Bronchial epithelial cell (primary cell): ENCODE measurements around the gene TMEM131. TPM values are rescaled to one million over a fixed set of nuclear protein-coding genes. Genes with fewer than 3 reads are reported as not detected.
"Not testable (repeated sequence)": the region's sequence is repeated elsewhere in the genome, so short reads cannot be mapped to it uniquely, and the experiment has no call there.

Experiments
- DNase-seq: peaks from one replicate; pipeline ENCODE4 v3.0.0-alpha.2; 2010; ENCODE audit warnings: low read depth
- FAIRE-seq: peaks from 2 replicates; lab custom pipeline; 2011; peaks lifted over from hg19 to GRCh38; lab: Jason Lieb, UNC
- H3K27me3 ChIP-seq: 2 replicates; pipeline ENCODE4 v1.5.1; 2011; ENCODE audit warnings: low read length; ENCODE audit not compliant: control insufficient read depth, insufficient read depth
- H3K36me3 ChIP-seq: 2 replicates; pipeline ENCODE4 v1.5.1; 2011; ENCODE audit warnings: low read length; ENCODE audit not compliant: control insufficient read depth, insufficient read depth
- H3K4me3 ChIP-seq: 2 replicates; pipeline ENCODE4 v1.5.1; 2011; ENCODE audit warnings: mild to moderate bottlenecking, low read depth, low read length, control low read depth
- total RNA-seq: library from RNA; depleted of rRNA; stranded (reverse); fragments of >200 nt; gene quantifications from 2 replicates; pipeline ENCODE4 v1.2.1, GENCODE V29; 2014
- TF ChIP-seq, protein P1 (sequence below): IDR thresholded peaks from 2 replicates; pipeline ENCODE4 v1.5.1; 2011; ENCODE audit warnings: mild to moderate bottlenecking, moderate library complexity, low read length, control low read depth, inconsistent platforms; ENCODE audit not compliant: insufficient read depth, severe bottlenecking

TMEM131 gene
- total RNA-seq, 1 donor from 2014 or later: 14.0 TPM

DNA sequence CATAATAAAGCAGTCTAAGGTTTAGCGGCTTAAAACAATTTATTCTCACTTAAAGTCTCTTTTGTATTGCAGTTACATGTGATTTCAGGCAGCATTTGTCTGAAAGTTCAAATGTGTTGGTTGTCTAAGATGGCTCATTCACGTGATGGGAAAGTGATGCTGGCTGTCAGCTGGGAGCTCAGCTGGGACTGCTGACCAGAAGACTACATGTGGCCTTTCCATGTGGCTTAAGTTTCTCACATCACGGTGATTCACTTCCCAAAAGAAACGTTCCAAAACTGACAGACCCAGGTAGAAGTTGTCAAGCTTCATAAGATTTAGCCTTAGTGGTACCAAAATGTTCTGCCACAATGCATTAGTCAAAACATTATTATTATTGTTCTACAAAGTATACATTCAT is 76.9 kb downstream of the TMEM131 start:
- H3K4me3 ChIP-seq: no peak overlapping the region
- TF ChIP-seq, protein P1, sequence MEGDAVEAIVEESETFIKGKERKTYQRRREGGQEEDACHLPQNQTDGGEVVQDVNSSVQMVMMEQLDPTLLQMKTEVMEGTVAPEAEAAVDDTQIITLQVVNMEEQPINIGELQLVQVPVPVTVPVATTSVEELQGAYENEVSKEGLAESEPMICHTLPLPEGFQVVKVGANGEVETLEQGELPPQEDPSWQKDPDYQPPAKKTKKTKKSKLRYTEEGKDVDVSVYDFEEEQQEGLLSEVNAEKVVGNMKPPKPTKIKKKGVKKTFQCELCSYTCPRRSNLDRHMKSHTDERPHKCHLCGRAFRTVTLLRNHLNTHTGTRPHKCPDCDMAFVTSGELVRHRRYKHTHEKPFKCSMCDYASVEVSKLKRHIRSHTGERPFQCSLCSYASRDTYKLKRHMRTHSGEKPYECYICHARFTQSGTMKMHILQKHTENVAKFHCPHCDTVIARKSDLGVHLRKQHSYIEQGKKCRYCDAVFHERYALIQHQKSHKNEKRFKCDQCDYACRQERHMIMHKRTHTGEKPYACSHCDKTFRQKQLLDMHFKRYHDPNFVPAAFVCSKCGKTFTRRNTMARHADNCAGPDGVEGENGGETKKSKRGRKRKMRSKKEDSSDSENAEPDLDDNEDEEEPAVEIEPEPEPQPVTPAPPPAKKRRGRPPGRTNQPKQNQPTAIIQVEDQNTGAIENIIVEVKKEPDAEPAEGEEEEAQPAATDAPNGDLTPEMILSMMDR: no peak
- no peaks in the 10 kb centered on the region for H3K27me3 ChIP-seq
- no peak for FAIRE-seq
- DNase-seq: no peak
- H3K36me3 ChIP-seq: no peaks in the 10 kb centered on the region

DNA sequence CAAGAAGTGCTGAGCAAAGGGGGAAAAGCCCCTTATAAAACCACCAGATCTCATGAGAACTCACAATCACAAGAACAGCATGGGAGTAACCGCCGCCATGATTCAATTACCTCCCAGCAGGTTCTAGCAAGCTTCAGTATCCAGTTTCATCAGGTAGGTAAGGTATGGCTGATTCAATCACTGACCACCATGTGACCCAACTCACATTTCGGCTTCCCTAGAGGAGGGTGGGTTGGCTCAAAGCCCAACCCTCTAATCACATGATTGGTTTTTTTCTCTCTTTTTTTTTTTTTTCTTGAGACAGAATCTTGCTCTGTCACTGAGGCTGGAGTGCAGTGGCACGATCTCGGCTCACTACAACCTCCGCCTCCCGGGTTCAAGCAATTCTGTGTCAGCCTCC is 78.1 kb downstream of the TMEM131 start:
- FAIRE-seq, H3K27me3 ChIP-seq, H3K4me3 ChIP-seq, H3K36me3 ChIP-seq: not testable (repeated sequence)
- DNase-seq: peak; percentile 15

DNA sequence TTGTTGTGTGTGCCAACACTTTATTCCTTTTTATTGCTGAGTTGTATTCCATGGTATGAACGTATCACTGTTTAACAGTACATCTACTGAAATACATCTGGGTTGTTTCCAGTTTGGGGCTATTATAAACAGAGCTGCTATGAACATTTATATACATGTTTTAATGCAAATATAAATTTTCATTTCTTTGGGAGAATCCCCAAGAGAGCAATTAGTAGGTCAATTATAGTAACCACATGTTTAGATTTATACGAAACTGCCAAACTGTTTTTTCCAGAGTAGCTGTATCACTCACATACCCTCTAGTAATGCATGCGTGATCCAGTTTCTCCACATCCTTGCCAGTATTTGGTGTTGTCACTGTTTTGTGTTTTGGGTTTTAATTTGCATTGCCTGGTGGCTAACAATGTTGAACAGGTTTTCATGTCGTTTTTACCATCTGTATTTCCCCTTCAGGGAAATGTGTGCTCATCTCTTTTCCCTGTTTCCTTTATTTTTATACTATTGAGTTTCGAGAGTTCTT is 81.0 kb downstream of the TMEM131 start:
- Histone ChIP-seq H3K36me3 (no peaks in the 10 kb centered on the region), H3K4me3 (no peak overlapping the region), H3K27me3 (no peaks in the 10 kb centered on the region)
- TF ChIP-seq, protein P1: no peak
- DNase-seq (no peak), FAIRE-seq (no peak)

DNA sequence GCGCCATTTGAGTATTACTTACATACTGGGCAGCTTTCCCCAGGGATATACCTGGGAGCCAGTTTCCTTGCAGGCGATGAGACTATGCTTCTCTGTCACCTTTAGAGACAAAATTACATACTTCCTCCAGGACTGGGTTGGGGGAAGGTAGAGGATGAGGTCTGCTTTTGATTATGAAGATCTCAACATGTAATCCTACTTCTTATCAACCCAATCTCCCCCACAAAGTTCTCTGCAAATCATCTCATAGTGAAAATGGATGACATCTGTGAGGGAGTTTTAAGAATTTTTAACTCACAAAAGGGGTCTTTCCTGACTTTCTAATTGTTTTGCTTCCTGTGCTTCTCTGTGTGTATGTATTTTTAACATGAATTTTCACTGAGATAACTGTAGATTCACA is 81.9 kb downstream of the TMEM131 start:
- Histone ChIP-seq H3K36me3 (no peaks in the 10 kb centered on the region), H3K27me3 (no peaks in the 10 kb centered on the region), H3K4me3 (no peak overlapping the region)
- no peak for DNase-seq
- TF ChIP-seq, protein P1: no peak
- no peak for FAIRE-seq

DNA sequence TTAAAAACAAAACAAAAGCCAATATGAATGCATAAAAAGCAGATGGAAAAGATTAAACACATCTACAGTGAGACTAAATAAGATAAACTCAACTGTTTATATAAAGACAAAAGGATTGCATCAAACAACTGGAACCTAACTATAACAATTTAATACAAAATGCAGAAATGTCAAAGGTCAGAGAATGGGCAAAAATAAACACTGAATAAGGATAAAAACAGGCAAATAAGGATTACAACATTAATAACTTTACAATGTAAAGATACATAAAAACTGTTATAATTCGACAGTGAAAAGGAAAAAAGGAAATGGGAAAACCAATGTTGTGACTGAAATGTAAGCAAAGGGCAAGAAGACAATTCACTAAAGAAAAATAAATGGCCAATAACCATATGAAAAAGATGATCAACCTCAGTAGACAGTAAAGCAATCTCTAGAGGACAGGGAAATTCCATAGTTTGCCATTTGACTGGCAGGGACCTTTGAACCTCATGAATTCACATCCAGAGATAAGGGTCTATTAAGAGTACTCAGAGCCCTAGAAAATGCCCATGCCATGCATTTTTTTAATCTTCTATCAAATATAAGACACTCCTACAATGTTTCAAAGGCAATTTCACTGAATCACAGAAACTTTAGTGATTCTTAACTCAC is 83.7 kb downstream of the TMEM131 start:
- no peaks in the 10 kb centered on the region for H3K27me3 ChIP-seq

DNA sequence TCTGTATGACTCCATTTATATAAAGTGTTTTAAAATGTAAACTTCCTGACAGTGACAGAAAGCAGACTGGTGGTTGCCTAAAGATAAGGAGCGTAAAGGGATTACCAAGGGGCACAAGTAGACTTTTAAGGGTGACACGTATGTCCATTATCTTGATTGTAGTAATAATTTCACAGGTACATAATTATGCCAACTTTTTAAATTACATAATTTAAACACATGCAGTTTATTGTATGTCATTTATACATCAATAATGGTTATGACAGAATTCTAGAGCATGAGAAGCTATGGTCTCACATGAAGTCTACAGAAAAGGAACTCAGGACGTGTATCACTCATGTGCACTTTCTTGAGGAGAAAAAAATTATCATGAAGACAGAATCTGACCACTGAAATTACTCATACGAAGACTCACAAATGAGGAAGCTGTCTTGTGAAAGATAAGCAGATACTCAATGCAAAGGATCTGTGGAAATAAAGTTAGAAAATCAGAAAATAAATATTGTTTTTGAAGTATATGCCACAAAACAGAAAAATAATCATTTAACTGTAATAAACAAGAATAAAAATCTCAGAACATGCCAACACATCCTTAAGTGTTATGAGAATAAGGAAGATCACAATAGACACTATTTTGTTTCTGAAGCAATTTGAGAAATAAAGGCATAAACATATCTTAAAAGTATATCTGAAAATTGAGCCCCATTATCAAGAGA is 84.4 kb downstream of the TMEM131 start:
- FAIRE-seq (no peak), DNase-seq (peak; percentile 49)
- H3K36me3 ChIP-seq: peaks cover 1% of the 10 kb centered on the region
- no peak overlapping the region for H3K4me3 ChIP-seq
- no peaks in the 10 kb centered on the region for H3K27me3 ChIP-seq
- TF ChIP-seq, protein P1: no peak

More for the DNA sequence above, 83.7 kb downstream of the TMEM131 start:
- Histone ChIP-seq H3K36me3 (no peaks in the 10 kb centered on the region), H3K4me3 (no peak overlapping the region)
- no peak for FAIRE-seq
- TF ChIP-seq, protein P1: no peak
- no peak for DNase-seq
